Measurements from ENCODE around the gene IQCH. TPM values are rescaled to one million over a fixed set of nuclear protein-coding genes. Genes with fewer than 3 reads are reported as not detected.
"Not testable (repeated sequence)": the region's sequence is repeated elsewhere in the genome, so short reads cannot be mapped to it uniquely, and the experiment has no call there.

The IQCH gene
- total and polyA plus RNA-seq, 4 donors = 2.4 to 9.0 (median 4.8) TPM

DNA sequence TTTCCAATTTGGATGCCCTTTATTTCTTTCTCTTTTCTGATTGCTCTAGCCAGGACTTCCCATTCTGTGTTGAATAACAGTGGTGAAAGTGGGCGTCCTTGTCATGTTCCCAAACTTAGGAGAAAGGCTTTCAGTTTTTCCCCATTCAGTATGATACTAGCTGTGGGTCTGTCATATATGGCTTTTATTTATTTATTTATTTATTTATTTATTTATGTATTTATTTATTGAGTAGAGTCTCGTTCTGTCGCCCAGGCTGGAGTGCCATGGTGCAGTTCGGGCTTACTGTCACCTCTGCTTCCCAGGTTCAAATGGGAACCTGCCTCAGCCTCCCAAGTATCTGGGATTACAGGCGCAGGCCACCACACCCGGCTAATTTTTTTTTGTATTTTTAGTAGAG lies 31.8 kb downstream of the IQCH start:
- H3K27ac ChIP-seq (ENCODE audit: low read depth, low read length); H3K36me3 ChIP-seq (ENCODE audit: control insufficient read depth, insufficient read depth, low read length); H3K4me3 ChIP-seq (ENCODE audit: low read depth, low read length); H3K9me3 ChIP-seq (ENCODE audit: control insufficient read depth, insufficient read depth, low read length); H3K4me1 ChIP-seq (ENCODE audit: control insufficient read depth, insufficient read depth, low read length); H3K27me3 ChIP-seq (ENCODE audit: control insufficient read depth, insufficient read depth, low read length); DNase-seq (ENCODE audit: low read depth in 4 of 6, low spot score in 6 of 6): not testable (repeated sequence)
- WGBS (ENCODE audit: insufficient coverage) = no CpG with 5 or more reads among the region's 6 CpGs

GRCh38 chr15:67290319-67290718 lies 35.7 kb downstream of the IQCH start:
- no CpG with 5 or more reads among the region's 1 CpG for WGBS (ENCODE audit: insufficient coverage)
- no peaks in the 10 kb centered on the region for H3K27me3 ChIP-seq (ENCODE audit: control insufficient read depth, insufficient read depth, low read length)
- no peak overlapping the region for H3K4me3 ChIP-seq (ENCODE audit: low read depth, low read length)
- DNase-seq (ENCODE audit: low read depth in 4 of 6, low spot score in 6 of 6) = no peak
- no peak overlapping the region for H3K27ac ChIP-seq (ENCODE audit: low read depth, low read length)
- H3K9me3 ChIP-seq (ENCODE audit: control insufficient read depth, insufficient read depth, low read length) = peaks cover 2% of the 10 kb centered on the region
- no peaks in the 10 kb centered on the region for H3K4me1 ChIP-seq (ENCODE audit: control insufficient read depth, insufficient read depth, low read length)
- no peaks in the 10 kb centered on the region for H3K36me3 ChIP-seq (ENCODE audit: control insufficient read depth, insufficient read depth, low read length)

DNA sequence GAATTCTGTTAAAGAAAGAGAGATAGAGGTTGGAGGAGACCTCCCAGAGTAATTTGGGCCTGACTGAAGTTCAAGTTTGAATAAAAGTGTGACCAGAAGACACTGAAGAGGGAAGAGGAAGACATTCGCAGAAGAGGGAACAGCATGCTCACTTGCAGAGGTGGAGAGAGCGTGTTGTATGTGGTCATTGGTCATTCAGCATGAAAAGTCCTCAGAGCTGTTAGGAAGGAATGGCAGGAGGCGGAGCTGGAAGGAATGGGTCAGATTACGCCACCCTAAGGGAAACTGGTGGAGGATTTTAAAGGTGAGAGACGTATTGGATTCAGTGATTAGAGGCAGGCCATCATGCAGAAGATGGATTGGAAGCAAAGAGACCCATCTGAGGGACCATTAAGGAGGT lies 41.6 kb downstream of the IQCH start:
- Histone ChIP-seq H3K9me3 (ENCODE audit: control insufficient read depth, insufficient read depth, low read length) (no peaks in the 10 kb centered on the region), H3K27me3 (ENCODE audit: control insufficient read depth, insufficient read depth, low read length) (no peaks in the 10 kb centered on the region), H3K4me3 (ENCODE audit: low read depth, low read length) (no peak overlapping the region), H3K36me3 (ENCODE audit: control insufficient read depth, insufficient read depth, low read length) (no peaks in the 10 kb centered on the region), H3K4me1 (ENCODE audit: control insufficient read depth, insufficient read depth, low read length) (no peaks in the 10 kb centered on the region), H3K27ac (ENCODE audit: low read depth, low read length) (no peak overlapping the region)
- WGBS (ENCODE audit: insufficient coverage) = 87% methylated on average over 5 of the region's 5 CpGs
- DNase-seq (ENCODE audit: low read depth in 4 of 6, low spot score in 6 of 6) = no peak

GRCh38 chr15:67296684-67297083 lies 42.1 kb downstream of the IQCH start:
- H3K4me3 ChIP-seq (ENCODE audit: low read depth, low read length) = no peak overlapping the region
- H3K9me3 ChIP-seq (ENCODE audit: control insufficient read depth, insufficient read depth, low read length) = no peaks in the 10 kb centered on the region
- H3K36me3 ChIP-seq (ENCODE audit: control insufficient read depth, insufficient read depth, low read length) = no peaks in the 10 kb centered on the region
- H3K27me3 ChIP-seq (ENCODE audit: control insufficient read depth, insufficient read depth, low read length) = no peaks in the 10 kb centered on the region
- no peak for DNase-seq (ENCODE audit: low read depth in 4 of 6, low spot score in 6 of 6)
- H3K27ac ChIP-seq (ENCODE audit: low read depth, low read length) = no peak overlapping the region
- no peaks in the 10 kb centered on the region for H3K4me1 ChIP-seq (ENCODE audit: control insufficient read depth, insufficient read depth, low read length)
- no CpG with 5 or more reads among the region's 1 CpG for WGBS (ENCODE audit: insufficient coverage)

DNA sequence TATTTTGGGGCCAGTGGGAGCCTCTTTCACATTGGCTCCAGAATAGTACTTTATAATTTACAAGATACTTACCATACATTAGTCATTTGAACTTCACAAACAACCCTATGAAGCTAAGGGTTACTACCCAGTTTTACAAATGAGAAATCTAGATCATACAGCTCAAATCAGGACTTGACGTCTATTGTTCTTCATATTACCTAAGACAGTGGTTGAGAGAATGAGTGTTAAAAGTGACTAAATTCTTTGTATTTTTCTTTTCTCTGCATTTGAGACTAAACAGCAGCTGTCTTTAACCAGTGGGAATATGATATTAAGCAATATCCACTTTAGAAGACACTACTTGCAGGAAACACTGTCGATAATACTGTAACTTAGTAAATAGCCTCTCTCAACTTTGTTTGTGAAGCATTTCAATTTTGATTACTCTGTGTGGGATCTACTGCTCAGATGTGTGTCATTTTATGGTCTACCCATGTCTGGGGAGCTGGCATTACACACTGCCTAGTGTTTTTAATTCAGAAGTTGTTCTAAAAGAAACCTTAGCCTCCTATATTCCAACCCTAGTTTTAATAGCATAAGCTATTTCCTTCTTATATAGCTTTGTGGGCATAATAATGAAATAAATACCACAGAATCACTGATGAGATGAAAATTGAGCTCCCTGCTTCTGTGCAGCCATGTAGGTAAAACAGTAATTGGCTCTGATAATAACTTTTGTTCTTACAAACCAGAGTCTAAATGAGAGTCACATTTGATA lies 45.9 kb downstream of the IQCH start:
- WGBS (ENCODE audit: insufficient coverage) = no CpG with 5 or more reads among the region's 2 CpGs
- Histone ChIP-seq H3K4me3 (ENCODE audit: low read depth, low read length) (no peak overlapping the region), H3K9me3 (ENCODE audit: control insufficient read depth, insufficient read depth, low read length) (no peaks in the 10 kb centered on the region), H3K36me3 (ENCODE audit: control insufficient read depth, insufficient read depth, low read length) (no peaks in the 10 kb centered on the region), H3K27ac (ENCODE audit: low read depth, low read length) (no peak overlapping the region), H3K27me3 (ENCODE audit: control insufficient read depth, insufficient read depth, low read length) (no peaks in the 10 kb centered on the region), H3K4me1 (ENCODE audit: control insufficient read depth, insufficient read depth, low read length) (no peaks in the 10 kb centered on the region)
- peak in 1 of 6 donors; percentile 59 for DNase-seq (ENCODE audit: low read depth in 4 of 6, low spot score in 6 of 6)

- no peak overlapping the region for H3K27ac ChIP-seq (ENCODE audit: low read depth, low read length)
- no CpG with 5 or more reads among the region's 4 CpGs for WGBS (ENCODE audit: insufficient coverage)
- no peaks in the 10 kb centered on the region for H3K36me3 ChIP-seq (ENCODE audit: control insufficient read depth, insufficient read depth, low read length)
- peaks cover 3% of the 10 kb centered on the region for H3K4me1 ChIP-seq (ENCODE audit: control insufficient read depth, insufficient read depth, low read length)
- H3K27me3 ChIP-seq (ENCODE audit: control insufficient read depth, insufficient read depth, low read length) = no peaks in the 10 kb centered on the region
- H3K4me3 ChIP-seq (ENCODE audit: low read depth, low read length) = no peak overlapping the region
- H3K9me3 ChIP-seq (ENCODE audit: control insufficient read depth, insufficient read depth, low read length) = no peaks in the 10 kb centered on the region
- peak in 2 of 6 donors; percentile 30 to 82 for DNase-seq (ENCODE audit: low read depth in 4 of 6, low spot score in 6 of 6)
These were observed 49.1 kb downstream of the IQCH start for GRCh38 chr15:67303490-67304363.

GRCh38 chr15:67304778-67305177 lies 50.2 kb downstream of the IQCH start:
- Histone ChIP-seq H3K4me3 (ENCODE audit: low read depth, low read length) (no peak overlapping the region), H3K27me3 (ENCODE audit: control insufficient read depth, insufficient read depth, low read length) (no peaks in the 10 kb centered on the region), H3K36me3 (ENCODE audit: control insufficient read depth, insufficient read depth, low read length) (no peaks in the 10 kb centered on the region), H3K9me3 (ENCODE audit: control insufficient read depth, insufficient read depth, low read length) (no peaks in the 10 kb centered on the region), H3K27ac (ENCODE audit: low read depth, low read length) (no peak overlapping the region), H3K4me1 (ENCODE audit: control insufficient read depth, insufficient read depth, low read length) (peaks cover 3% of the 10 kb centered on the region)
- DNase-seq (ENCODE audit: low read depth in 4 of 6, low spot score in 6 of 6) = no peak

- WGBS (ENCODE audit: insufficient coverage) = 71% methylated on average over 1 of the region's 1 CpG
- DNase-seq (ENCODE audit: low read depth in 4 of 6, low spot score in 6 of 6) = peak in 1 of 6 donors; percentile 33
These were observed 50.9 kb downstream of the IQCH start for GRCh38 chr15:67305506-67305905.

GRCh38 chr15:67307156-67307555 lies 52.6 kb downstream of the IQCH start:
- no peak for DNase-seq (ENCODE audit: low read depth in 4 of 6, low spot score in 6 of 6)
- no peak overlapping the region for H3K27ac ChIP-seq (ENCODE audit: low read depth, low read length)
- no CpG with 5 or more reads among the region's 1 CpG for WGBS (ENCODE audit: insufficient coverage)
- no peaks in the 10 kb centered on the region for H3K9me3 ChIP-seq (ENCODE audit: control insufficient read depth, insufficient read depth, low read length)
- no peak overlapping the region for H3K4me3 ChIP-seq (ENCODE audit: low read depth, low read length)
- no peaks in the 10 kb centered on the region for H3K27me3 ChIP-seq (ENCODE audit: control insufficient read depth, insufficient read depth, low read length)
- peaks cover 3% of the 10 kb centered on the region for H3K4me1 ChIP-seq (ENCODE audit: control insufficient read depth, insufficient read depth, low read length)
- no peaks in the 10 kb centered on the region for H3K36me3 ChIP-seq (ENCODE audit: control insufficient read depth, insufficient read depth, low read length)

More at GRCh38 chr15:67305506-67305905, 50.9 kb downstream of the IQCH start:
- H3K27me3 ChIP-seq (ENCODE audit: control insufficient read depth, insufficient read depth, low read length) = no peaks in the 10 kb centered on the region
- peaks cover 3% of the 10 kb centered on the region for H3K4me1 ChIP-seq (ENCODE audit: control insufficient read depth, insufficient read depth, low read length)
- no peaks in the 10 kb centered on the region for H3K36me3 ChIP-seq (ENCODE audit: control insufficient read depth, insufficient read depth, low read length)
- H3K27ac ChIP-seq (ENCODE audit: low read depth, low read length) = no peak overlapping the region
- H3K9me3 ChIP-seq (ENCODE audit: control insufficient read depth, insufficient read depth, low read length) = no peaks in the 10 kb centered on the region
- no peak overlapping the region for H3K4me3 ChIP-seq (ENCODE audit: low read depth, low read length)

All from spinal cord (tissue), 10 donors.